ENCODE measurements around the gene CRIP2. TPM values are rescaled to one million over a fixed set of nuclear protein-coding genes. Genes with fewer than 3 reads are reported as not detected.

CRIP2 gene
- total RNA-seq, 1 donor from 2014 or later = 78.5 TPM

DNA sequence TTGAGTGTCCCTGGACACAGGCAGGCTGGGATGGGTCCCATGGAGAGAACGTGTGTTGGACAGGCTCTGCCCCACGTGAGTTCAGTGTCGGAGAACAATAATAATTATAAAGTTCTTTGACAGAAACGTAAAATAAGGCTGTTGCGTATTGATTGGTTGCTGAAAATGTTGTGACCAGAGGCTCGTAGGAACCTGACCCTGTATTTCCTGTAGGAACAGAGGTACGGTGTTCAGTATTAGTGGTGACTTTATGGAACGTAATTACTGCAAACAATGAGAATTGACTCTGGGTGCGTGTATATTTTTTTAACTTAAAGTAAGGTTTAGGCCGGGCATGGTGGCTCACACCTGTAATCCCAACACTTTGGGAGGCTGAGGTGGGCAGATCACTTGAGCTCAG lies 47.2 kb upstream of the CRIP2 start:
- peaks cover 12% of the 10 kb centered on the region for H3K36me3 Mint-ChIP-seq (ENCODE audit: unreplicated experiment)
- peaks cover 4% of the 10 kb centered on the region for H3K9me3 Mint-ChIP-seq (ENCODE audit: unreplicated experiment)
- peaks cover 3% of the 10 kb centered on the region for H3K27me3 Mint-ChIP-seq (ENCODE audit: unreplicated experiment)
- peaks cover 19% of the 10 kb centered on the region for H3K4me1 Mint-ChIP-seq (ENCODE audit: low read depth, unreplicated experiment)
- peak overlapping the region; percentile 64 for H3K27ac Mint-ChIP-seq (ENCODE audit: unreplicated experiment)
- no peak overlapping the region for H3K4me3 Mint-ChIP-seq (ENCODE audit: unreplicated experiment)
- TF ChIP-seq, protein P1, sequence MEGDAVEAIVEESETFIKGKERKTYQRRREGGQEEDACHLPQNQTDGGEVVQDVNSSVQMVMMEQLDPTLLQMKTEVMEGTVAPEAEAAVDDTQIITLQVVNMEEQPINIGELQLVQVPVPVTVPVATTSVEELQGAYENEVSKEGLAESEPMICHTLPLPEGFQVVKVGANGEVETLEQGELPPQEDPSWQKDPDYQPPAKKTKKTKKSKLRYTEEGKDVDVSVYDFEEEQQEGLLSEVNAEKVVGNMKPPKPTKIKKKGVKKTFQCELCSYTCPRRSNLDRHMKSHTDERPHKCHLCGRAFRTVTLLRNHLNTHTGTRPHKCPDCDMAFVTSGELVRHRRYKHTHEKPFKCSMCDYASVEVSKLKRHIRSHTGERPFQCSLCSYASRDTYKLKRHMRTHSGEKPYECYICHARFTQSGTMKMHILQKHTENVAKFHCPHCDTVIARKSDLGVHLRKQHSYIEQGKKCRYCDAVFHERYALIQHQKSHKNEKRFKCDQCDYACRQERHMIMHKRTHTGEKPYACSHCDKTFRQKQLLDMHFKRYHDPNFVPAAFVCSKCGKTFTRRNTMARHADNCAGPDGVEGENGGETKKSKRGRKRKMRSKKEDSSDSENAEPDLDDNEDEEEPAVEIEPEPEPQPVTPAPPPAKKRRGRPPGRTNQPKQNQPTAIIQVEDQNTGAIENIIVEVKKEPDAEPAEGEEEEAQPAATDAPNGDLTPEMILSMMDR (IDR thresholded peaks at IDR 0.05; ENCODE audit: partially characterized antibody, unreplicated experiment) = no peak
- no peak for DNase-seq

DNA sequence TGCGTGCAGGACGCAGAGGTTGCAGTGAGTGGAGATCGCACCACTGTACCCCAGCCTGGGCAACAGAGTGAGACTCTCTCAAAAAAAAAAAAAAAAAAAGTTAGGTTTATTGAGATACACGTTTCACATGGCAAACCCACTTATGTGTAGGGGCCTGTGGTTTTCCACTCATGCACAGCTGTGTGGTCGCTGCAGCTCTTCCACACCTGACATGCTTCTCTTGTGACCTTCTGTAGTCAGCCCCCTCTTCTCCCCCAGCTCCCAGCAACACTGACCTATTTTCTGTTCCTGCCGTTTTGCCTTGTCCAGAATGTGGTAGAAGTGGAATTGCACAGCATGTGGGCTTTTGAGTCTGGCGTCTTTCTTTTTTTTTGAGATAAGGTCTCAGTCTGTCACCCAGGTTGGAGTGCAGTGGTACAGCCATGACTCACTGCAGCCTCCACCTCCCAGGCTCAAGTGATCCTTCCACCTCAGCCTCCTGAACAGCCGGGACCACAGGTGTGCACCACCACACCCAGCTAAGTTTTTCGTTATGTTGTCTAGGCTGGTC lies 46.6 kb upstream of the CRIP2 start:
- TF ChIP-seq, protein P1 (IDR thresholded peaks at IDR 0.05; ENCODE audit: partially characterized antibody, unreplicated experiment) = no peak
- Mint-ChIP-seq H3K4me3 (ENCODE audit: unreplicated experiment) (no peak overlapping the region), H3K27me3 (ENCODE audit: unreplicated experiment) (peaks cover 3% of the 10 kb centered on the region), H3K4me1 (ENCODE audit: low read depth, unreplicated experiment) (peaks cover 15% of the 10 kb centered on the region), H3K9me3 (ENCODE audit: unreplicated experiment) (peaks cover 4% of the 10 kb centered on the region), H3K36me3 (ENCODE audit: unreplicated experiment) (peaks cover 12% of the 10 kb centered on the region), H3K27ac (ENCODE audit: unreplicated experiment) (no peak overlapping the region)
- DNase-seq = no peak

DNA sequence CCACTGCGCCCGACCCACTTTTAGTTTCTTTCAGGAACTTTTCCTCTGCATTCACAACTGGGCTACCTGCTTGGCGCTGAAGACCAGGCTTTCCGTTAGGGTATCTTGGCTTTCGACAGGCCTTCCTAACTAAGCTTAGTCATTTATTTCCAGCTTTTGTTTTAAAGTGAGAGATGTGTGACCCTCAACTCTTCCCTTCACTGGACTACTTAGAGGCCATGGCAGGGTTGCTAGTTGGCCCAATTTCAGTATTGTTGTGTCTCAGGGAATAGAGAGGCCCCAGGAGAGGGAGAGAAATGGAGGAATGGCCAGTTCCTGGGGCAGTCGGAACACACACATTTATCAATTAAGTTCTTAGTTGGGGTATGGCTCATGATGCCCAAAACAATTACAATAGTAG lies 44.6 kb upstream of the CRIP2 start:
- TF ChIP-seq, protein P1 (IDR thresholded peaks at IDR 0.05; ENCODE audit: partially characterized antibody, unreplicated experiment) = no peak
- Mint-ChIP-seq H3K27me3 (ENCODE audit: unreplicated experiment) (peaks cover 3% of the 10 kb centered on the region), H3K4me1 (ENCODE audit: low read depth, unreplicated experiment) (peaks cover 13% of the 10 kb centered on the region), H3K4me3 (ENCODE audit: unreplicated experiment) (no peak overlapping the region), H3K36me3 (ENCODE audit: unreplicated experiment) (peaks cover 16% of the 10 kb centered on the region), H3K27ac (ENCODE audit: unreplicated experiment) (no peak overlapping the region), H3K9me3 (ENCODE audit: unreplicated experiment) (peaks cover 6% of the 10 kb centered on the region)
- DNase-seq = no peak

DNA sequence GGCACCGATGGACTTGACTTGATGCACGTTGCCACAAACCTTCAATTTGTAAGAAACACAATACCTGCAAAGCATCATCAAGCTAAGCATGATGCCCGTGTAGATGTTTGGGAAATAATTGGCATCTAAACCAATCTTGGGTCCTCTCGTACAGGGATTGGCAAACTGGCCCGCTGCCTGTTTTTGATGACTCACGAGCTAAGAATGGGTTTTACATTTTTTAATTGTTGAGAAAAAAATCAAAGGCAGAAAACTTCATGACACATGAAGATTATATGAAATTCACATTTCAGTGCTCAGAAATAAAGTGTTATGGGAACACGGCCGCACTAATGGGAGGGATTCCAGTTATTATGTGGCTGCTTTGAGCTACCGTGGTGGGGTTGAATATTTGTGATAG lies 44.1 kb upstream of the CRIP2 start:
- H3K36me3 Mint-ChIP-seq (ENCODE audit: unreplicated experiment) = peaks cover 21% of the 10 kb centered on the region
- peaks cover 8% of the 10 kb centered on the region for H3K9me3 Mint-ChIP-seq (ENCODE audit: unreplicated experiment)
- no peak overlapping the region for H3K27ac Mint-ChIP-seq (ENCODE audit: unreplicated experiment)
- TF ChIP-seq, protein P1 (IDR thresholded peaks at IDR 0.05; ENCODE audit: partially characterized antibody, unreplicated experiment) = no peak
- peaks cover 13% of the 10 kb centered on the region for H3K4me1 Mint-ChIP-seq (ENCODE audit: low read depth, unreplicated experiment)
- no peak overlapping the region for H3K4me3 Mint-ChIP-seq (ENCODE audit: unreplicated experiment)
- no peak for DNase-seq
- H3K27me3 Mint-ChIP-seq (ENCODE audit: unreplicated experiment) = peaks cover 3% of the 10 kb centered on the region

DNA sequence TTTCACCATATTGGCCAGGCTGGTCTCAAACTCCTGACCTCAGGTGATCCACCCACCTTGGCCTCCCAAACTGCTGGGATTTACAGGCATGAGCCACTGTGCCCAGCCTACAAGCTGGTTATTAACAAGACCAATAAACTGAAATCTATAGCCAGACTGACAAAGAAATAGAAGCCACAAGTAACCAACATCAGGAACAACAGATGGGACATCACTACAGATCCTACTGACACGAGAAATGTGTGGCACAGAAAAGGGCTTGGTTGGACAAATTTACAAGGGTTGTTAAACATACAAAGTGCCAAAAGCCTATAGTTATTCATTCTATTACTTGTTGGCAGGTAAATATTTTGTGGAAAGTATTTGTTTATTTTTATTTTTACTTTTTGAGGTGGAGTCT lies 43.4 kb upstream of the CRIP2 start:
- H3K4me3 Mint-ChIP-seq (ENCODE audit: unreplicated experiment) = no peak overlapping the region
- TF ChIP-seq, protein P1 (IDR thresholded peaks at IDR 0.05; ENCODE audit: partially characterized antibody, unreplicated experiment) = no peak
- H3K36me3 Mint-ChIP-seq (ENCODE audit: unreplicated experiment) = peaks cover 26% of the 10 kb centered on the region
- peaks cover 12% of the 10 kb centered on the region for H3K9me3 Mint-ChIP-seq (ENCODE audit: unreplicated experiment)
- H3K27me3 Mint-ChIP-seq (ENCODE audit: unreplicated experiment) = peaks cover 3% of the 10 kb centered on the region
- DNase-seq = no peak
- H3K27ac Mint-ChIP-seq (ENCODE audit: unreplicated experiment) = no peak overlapping the region
- peaks cover 10% of the 10 kb centered on the region for H3K4me1 Mint-ChIP-seq (ENCODE audit: low read depth, unreplicated experiment)
